ENCODE data around the gene GRHL3.

The GRHL3 gene

GRCh38 chr1:24293392-24294227, 25.5 kb upstream of the GRHL3 start:
- no peak for DNase-seq (ENCODE audit: low spot score)

- no peak for DNase-seq (ENCODE audit: low spot score)
Observed at GRCh38 chr1:24294228-24294672, 24.9 kb upstream of the GRHL3 start.

DNA sequence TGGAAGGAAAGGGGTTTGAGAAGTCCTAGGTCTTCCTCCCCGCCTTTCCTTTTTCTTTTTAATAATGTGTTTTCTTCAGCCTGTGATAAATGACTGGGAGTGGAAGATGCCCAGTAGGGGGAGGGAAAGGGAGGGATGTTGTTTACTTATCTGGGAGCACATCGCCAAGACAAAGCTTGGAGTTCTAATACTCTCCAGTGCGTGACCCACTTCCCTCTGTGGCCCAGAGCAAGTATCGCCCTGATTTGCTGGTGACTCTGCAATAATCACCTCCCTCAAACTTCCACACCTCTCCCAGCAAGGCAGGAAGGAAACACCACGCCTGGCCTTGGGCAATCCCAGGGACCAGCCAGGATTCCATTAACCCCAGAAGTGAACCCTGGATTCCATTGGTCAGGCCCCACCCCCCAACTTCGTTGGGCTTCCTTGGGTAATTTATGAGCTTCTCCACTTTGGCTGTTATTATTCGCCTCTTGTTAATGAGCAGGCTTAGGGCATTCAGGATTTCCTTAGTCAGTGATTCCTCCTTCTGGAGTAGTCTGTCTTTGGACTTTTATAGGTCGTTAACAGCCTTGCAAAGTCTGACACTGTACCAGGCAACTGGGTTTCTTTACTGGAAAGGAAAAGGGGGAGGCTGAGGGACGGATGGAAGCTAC, 24.3 kb upstream of the GRHL3 start:
- no peak for DNase-seq (ENCODE audit: low spot score)

GRCh38 chr1:24295535-24295934, 23.6 kb upstream of the GRHL3 start:
- DNase-seq (ENCODE audit: low spot score) = no peak

DNA sequence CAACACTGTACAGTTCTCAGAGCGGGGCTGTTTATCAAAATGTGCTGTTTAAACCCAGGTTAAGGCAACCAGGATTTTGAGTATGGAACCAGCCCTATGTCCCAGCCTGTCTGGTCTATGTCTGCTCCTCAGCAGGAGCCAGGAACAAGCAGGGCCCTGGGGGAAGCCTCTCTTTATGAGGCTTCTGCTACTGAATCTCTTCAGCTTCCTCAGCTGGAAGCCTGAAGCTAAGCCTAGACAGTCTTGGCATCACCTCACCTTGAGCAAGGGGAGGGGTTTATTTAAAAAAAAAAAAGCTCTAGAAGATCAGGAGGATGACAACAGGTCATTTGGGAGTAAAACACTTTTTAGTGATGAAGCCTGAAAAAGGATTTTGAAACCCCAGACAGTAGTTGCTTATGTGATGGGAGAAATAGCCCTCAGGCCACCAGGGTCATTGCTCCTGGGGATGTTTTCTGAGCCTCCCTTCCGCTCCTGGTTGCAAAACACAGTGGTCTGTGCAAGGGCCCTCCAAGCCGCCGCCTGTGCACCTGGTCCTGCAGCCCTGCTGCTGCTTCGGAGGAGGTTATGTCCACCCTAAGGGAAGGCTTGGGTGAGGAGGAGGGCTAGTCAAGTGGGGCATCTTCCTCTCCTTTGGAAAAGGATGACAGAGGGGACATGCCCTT, 21.8 kb upstream of the GRHL3 start:
- no peak for DNase-seq (ENCODE audit: low spot score)

DNA sequence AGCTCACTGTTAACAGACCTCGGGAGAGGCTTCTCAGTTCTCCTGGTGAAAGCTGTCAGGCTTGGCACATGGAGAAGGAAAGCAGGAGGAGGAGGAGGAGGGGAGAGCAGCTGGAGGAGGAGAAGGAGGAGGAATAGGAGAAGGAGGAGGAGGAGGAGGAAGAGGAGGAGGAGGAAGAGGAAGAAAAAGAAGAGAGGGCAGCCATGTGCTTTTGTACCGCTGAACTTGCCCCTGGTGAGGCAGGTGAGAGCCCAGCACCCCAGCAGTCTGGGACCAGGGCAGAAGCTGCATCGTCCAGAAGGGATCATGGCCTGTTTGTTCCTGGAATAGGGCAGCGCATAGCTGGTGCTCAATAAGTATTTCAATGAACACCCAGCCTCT, 21.3 kb upstream of the GRHL3 start:
- no peak for DNase-seq (ENCODE audit: low spot score)

GRCh38 chr1:24298606-24299005, 20.6 kb upstream of the GRHL3 start:
- no peak for DNase-seq (ENCODE audit: low spot score)

GRCh38 chr1:24299901-24300300, 19.3 kb upstream of the GRHL3 start:
- DNase-seq (ENCODE audit: low spot score) = no peak

DNA sequence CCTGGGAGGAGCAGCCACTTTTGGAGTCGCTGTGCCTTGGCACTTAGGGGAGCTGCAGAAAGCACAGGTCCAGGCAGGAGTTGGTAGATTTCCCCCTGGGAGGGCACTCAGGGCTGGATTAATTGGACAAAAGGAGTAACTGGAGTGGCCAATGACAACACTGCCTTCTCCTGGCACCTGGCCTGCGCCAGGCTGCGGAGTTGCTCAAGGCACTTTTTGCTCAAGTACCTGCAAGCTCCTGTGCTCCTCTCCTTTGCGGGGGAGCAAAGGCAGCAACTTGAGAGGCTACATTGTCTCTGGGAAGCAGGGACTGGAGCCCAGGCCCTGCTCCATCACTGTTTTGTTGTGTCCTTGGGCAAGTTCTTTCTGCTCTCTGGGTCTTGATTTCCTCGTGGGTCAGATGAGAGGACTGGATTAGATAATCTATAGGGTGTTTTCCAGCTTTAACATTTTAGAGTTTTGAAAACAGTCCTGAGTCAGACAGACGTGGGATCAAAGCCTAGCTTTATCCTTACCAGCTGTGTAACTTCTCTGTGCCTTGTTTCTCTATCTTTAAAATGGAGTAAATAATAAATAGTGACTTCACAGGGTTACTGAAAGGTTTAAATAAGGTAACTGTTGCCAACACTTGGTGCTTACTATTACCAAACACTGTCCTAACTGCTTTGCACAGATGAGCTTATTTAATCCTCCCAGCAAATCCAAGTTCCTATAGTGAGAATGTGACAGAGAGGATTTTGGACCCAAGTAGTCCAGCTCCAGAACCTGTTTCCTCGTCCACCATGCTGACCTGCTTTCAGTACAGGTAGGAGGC, 18.0 kb upstream of the GRHL3 start:
- DNase-seq (ENCODE audit: low spot score) = no peak

DNA sequence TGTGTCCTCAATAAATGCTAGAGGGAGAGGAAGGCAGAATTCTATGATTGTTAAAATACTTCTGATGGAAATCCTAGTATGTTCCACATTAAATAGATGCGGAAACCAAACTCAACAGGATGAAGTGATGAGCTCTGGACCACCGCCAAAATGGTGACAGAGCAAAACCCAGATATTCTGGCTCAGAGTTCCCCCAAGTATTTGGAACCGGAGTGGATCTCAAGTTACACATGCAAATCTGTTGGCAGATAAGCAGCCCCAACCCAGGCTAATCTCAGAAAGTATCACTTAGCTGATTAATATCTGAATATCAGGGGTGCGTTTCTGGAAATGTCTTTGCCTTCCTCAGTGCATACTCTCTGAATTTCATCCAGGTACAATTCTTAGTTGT, 17.4 kb upstream of the GRHL3 start:
- DNase-seq (ENCODE audit: low spot score) = no peak

- DNase-seq (ENCODE audit: low spot score) = no peak
Observed at GRCh38 chr1:24302209-24302611, 16.9 kb upstream of the GRHL3 start.

GRCh38 chr1:24303600-24303999, 15.6 kb upstream of the GRHL3 start:
- DNase-seq (ENCODE audit: low spot score) = no peak

DNA sequence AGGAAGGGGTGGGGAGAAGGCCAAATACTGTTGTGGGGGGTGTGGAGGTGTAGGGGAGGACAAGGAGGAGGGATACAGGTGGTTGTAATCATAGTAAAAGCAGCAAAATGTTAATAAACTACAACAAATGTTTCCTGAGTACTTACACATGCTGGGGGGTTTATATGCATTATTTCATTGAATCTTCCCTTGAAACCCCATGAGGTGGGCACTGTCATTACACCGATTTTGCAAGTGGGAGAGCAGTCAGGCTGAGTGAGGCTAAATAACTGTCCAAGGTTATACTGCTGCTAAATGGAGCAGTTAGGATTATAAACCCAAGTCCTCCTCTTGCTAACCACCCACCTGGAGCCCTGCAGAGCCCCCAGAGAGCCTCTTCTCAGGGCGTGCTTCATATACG, 14.4 kb upstream of the GRHL3 start:
- DNase-seq (ENCODE audit: low spot score) = no peak

DNA sequence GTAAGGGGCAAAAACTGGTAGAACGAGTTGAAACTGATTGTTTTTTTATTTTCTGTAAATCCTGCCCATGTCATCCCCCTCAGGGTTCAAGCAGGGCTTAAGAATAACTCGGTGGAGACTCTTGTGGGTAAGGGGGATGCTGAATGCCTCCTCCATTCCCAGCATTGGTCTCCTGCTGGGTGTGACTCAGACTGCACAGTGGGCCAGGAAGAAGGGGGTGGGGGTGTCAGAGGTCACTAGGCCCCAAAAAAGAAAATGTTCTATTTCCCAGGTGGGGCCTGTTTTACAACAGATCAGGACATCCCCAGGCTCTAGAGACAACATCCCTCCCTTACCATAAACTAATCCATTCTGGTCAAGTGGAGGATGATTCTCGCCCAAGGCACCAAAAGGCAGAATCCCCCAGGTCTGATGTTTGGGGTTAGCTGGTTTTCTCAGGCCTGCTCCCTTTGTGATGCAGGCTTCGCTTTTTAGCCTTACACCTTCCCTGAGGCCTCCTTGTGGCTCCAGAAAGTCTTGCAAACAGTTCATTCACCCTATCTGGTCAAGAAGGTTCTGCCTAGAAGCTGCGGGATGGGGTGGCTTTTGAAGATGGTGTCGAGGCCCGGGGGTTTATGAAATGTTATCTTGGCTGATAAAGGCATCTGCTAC, 10.7 kb upstream of the GRHL3 start:
- DNase-seq (ENCODE audit: low spot score) = no peak

- DNase-seq (ENCODE audit: low spot score) = no peak
Observed at GRCh38 chr1:24309762-24310485, 9.2 kb upstream of the GRHL3 start.

DNA sequence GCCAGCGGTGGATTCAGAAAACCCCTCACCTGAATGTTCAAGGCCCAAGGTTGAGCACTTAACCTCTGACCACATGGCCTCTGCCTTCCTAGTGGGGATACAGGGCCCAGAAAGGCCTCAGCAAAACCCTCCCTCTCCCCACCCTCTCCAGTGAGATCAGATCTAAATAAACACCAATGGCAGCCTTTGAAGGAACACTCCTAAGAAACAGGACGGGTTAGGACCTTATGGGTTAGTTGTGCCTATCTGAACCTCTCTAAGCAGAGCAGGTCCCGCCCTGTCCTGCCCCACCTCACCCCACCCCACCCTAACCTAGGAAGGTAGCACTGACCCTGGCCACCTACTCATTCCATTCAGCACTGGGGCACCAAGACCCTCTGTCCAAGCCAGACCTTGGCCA, 7.9 kb upstream of the GRHL3 start:
- no peak for DNase-seq (ENCODE audit: low spot score)

GRCh38 chr1:24311741-24312140, 7.4 kb upstream of the GRHL3 start:
- DNase-seq (ENCODE audit: low spot score) = no peak

DNA sequence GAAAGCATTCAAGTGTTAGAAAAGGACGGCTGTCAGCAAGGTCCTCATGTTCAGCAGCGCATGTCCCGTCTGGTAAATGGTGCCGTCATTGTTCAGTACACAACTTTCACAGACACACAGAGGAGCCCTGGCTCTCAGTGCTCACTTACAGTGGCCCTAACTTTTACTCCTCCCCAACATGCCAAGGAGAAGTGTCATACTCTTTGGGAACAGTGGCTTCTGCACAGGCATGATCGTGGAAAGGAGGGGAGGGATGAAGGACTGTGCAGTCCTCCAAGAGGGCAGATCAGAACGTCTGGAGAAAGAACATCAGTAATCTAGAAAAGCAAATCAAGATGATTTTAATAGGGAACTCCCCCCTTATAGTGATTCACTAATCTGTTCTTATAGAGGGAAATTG, 3.8 kb upstream of the GRHL3 start:
- no peak for DNase-seq (ENCODE audit: low spot score)

GRCh38 chr1:24316645-24317044, 2.5 kb upstream of the GRHL3 start:
- no peak for DNase-seq (ENCODE audit: low spot score)

GRCh38 chr1:24317081-24317480, 2.1 kb upstream of the GRHL3 start:
- no peak for DNase-seq (ENCODE audit: low spot score)

DNA sequence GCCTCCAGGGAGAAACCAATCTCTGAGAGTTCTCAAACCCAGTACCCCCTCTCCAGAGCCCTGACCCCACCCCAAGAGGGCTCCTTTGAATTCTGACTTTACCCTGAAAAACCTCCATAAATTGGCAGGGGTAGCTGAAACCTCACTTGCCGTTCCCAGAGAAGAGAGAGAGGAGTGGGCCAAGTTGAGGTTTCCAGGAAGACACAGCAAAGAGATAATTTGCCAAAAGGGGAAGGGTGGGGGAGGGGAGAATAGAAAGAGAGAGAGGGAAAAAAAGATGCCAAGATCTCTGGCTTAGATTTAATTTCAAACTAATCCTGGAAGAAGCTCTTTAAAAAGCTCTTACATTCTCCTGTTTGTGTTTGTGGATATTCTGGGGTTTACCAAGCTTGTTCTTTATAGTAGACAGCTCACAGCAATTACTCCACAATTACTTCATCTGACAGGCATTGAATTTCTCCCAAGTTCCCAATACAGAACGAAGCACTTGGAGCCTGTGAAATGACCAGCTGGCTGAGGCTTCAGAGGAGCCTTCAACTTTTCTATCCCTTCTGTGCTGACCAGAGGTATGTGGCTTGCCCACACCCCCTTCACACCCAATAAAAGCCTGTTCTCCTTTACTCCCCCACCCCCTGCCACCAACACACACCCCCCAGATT, 1.1 kb upstream of the GRHL3 start:
- DNase-seq (ENCODE audit: low spot score) = no peak

Measured in HuH-7.5 (cell line).